ENCODE results near the gene CNTNAP2.

DNA sequence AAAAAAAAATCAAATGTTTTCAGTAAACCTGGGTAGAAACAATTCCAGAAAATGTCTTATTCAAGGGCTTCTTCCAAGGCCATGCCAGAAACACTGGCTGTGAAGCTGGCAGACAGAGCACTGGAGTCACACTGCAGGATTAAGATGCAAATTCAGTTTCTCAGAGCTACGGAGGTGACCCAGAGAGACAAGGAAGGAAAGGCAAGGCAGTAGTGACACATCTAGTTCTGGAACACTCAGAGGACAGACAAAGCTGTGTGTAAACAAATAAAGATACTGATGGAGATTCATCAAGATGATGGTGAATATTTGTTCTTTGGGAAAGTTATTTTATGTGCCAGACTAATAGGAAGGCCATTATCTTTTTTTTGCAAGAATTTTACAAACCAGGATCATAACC is 1865.7 kb downstream of the CNTNAP2 start:
- no peak for TF ChIP-seq POLR2A (IDR thresholded peaks at IDR 0.05; ENCODE audit: low read depth, low read length)
- no peak for TF ChIP-seq POLR2AphosphoS5 (IDR thresholded peaks at IDR 0.05; ENCODE audit: low read depth, low read length)
